Iris pigment epithelial cell (primary cell): ENCODE results near the gene ZBED1.
A peak's percentile ranks its signal among the peaks of the same experiment; 100 is the strongest.
"Not testable (repeated sequence)": the region's sequence is repeated elsewhere in the genome, so short reads cannot be mapped to it uniquely, and the experiment has no call there.

ENCODE experiments used
- DNase-seq: peaks from one replicate; pipeline ENCODE4 v3.0.0-alpha.2; 2011; ENCODE audit warnings: low read depth

The ZBED1 gene

DNA sequence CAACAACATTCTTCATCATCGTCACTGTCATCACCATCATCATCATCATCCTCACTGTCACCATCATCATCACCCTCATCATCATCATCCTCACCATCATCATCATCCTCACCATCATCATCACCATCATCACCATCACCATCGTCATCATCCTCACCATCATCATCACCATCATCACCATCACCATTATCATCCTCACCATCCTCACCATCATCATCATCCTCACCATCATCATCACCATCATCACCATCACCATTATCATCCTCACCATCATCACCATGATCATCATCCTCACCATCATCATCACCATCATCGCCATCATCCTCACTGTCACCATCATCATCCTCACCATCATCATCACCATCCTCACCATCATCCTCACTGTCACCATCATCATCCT, 18.9 kb upstream of the ZBED1 start:
- DNase-seq = not testable (repeated sequence)

- no peak for DNase-seq
These were observed 16.3 kb upstream of the ZBED1 start for GRCh38 chrX:2517055-2517454.

GRCh38 chrX:2516623-2517022, 15.8 kb upstream of the ZBED1 start:
- no peak for DNase-seq

GRCh38 chrX:2514131-2514530, 13.4 kb upstream of the ZBED1 start:
- no peak for DNase-seq

GRCh38 chrX:2513121-2513664, 12.4 kb upstream of the ZBED1 start:
- DNase-seq = no peak

DNA sequence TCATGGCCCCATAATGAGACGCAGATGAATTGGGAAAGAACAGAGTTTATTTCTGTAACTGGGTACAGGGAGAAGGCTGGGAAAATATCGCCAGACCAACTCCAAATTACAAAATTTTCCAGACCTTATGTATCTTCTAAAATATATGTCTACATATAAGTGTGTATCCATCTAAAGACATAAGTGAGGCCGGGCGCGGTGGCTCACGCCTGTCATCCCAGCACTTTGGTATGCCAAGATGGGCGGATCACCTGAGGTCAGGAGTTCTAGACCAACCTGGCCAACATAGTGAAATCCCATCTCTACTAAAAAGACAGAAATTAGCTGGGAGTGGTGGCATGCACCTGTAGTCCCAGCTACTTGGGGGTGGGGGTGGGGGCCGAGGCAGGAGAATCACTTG, 11.7 kb upstream of the ZBED1 start:
- DNase-seq = no peak

DNA sequence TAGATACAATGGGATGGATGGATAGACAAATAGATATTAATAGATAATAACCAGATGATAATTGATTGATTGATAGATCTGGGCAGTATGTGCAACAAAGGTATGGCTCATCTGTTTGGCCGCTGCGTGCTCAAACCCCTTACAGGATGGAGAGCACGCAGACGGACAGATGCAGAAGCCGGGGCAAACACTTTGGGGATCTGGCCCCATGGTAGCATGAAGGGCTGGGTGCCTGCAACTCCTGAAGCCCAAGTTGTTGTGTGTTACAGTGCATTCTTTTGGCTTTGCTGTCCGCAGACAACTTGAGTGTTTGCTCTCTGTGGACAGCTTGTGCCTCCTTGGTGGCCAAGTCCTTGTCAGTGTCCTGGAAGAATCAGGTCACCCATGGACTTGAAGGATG, 10.6 kb upstream of the ZBED1 start:
- DNase-seq = no peak

DNA sequence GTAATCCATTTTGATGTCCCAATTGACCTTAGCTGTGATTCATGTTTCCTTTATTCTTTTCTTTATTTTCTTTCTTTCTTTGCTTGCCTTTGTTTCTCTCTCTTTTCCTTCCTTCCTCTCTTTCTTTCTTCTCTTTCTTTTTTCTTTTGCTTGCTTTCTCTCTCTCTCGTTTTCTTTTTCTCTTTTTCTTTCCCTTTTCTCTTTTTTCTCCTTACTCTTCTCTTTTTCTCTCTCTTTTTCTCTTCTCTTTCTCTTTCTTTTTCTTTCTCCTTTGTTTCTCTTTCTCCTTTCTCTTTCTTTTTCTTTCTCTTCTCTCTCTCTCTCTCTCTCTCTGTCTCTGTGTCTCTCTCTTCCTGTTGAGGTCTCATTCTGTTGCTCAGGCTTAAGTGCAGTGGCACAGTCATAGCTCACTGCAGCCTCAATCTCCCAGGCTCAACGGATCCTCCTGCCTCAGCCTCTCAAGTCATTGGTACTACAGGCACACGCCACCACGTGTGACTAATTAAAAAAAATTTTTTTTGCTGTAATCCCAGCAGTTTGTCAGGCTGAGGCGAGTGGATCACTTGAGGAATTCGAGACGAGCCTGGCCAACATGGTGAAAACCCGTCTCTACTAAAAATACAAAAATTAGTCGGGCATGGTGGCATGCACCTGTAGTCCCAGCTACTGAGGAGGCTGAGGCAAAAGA, 8.0 kb upstream of the ZBED1 start:
- no peak for DNase-seq

DNA sequence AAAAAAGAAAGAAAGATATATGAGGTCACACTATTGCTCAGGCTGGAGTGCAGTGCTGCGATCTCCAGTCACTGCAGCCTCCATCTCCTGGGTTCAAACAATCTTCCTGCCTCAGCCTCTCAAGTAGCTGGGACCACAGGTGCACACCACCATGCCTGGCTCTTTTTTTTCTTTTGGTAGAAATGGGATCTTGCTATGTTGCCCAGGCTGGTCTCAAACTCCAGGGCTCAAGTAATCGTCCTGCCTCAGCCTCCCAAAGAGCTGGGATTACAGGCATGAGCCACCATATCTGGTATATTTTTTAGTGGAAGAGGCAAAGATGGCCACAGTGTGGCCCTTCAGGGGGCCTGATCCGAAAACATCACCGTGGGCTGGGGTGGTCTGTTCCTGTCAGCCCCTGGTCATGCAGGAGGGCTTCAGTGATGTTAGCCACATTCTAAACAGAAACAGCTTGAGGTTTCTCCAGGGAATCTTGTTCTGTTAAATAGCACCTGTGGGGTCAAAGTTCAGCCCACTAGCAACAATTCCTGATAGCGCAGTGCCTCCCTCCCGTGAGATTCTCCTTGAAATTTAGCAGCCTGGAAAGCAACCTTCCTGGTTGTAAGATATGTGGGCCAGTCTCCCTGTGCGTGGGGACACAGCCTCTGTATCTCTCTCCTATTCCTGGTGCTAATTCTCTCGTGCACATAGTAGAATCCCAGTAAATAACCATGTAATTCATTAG, 7.3 kb upstream of the ZBED1 start:
- no peak for DNase-seq

- no peak for DNase-seq
These were observed 6.4 kb upstream of the ZBED1 start for GRCh38 chrX:2507196-2507595.

GRCh38 chrX:2505341-2505740, 4.6 kb upstream of the ZBED1 start:
- not testable (repeated sequence) for DNase-seq

DNA sequence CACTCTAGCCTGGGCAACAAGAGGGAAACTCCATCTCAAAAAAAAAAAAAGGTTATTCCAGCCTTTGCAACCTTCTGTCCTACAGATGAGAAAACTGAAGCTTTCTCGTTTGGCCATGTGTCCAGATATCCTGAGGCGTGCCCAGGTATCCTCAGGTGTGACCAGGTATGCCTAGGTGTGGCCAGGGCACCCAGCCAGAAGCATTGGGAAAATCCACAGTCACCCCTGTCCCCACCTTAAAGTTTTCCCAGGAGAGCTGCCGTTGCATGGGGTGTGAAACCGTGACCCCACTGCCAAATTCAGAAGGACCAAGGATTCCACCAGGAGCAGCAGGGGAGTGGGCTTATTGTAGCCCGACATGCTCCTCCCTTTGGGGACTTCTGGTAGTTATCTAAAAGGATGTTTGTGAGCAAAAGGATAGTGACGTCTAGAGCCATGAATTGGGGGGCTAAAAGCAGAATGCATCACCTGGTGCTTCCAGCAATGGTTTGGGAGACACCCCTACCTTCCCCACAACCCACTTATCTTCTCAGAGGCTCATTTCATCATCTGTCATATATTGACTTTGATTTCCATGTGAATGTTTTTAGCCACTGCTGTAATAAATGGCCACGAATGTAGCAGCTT, 4.0 kb upstream of the ZBED1 start:
- no peak for DNase-seq

DNA sequence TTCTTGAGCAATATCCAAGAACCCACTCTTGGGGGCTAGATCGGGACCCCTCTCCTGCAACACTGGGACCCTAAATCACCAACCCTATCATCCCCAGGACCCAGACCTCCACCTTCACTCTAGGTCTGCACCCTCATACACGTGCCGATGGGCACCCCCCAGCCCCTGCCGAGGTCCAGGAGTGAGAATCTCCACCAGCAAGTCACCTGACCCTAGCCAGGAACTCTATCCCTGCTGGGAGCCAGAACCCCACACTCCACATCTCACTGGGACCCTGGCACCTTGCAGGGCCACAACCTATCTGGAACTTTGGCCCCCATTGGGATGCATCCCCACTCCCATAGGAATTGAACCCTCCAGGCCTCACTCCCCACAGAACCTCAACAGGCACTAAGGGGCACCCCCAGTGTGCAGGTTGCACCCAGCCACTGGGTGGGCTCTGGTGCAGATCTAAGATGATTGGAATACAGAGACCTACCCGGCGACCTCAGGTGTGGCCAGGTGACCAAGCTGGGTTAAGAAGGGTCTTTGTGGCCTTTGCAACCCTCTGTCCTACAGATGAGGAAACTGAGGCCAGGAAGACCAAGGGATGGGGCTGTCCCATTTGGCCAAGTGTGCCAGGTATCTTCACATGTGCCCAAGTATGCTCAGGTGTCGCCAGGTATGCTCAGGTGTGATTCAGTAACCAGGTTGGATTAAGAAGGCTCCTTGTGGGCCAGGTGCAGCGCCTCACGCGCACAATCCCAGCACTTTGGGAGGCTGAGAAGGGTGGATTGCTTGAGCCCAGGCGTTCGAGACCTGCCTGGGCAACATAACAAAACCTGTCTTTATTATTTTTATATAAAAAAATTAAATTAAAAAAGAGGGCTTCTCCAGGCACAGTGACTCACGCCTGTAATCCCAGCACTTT, 3.1 kb upstream of the ZBED1 start:
- no peak for DNase-seq

GRCh38 chrX:2502668-2503519, 2.1 kb upstream of the ZBED1 start:
- DNase-seq = peak; percentile 11

DNA sequence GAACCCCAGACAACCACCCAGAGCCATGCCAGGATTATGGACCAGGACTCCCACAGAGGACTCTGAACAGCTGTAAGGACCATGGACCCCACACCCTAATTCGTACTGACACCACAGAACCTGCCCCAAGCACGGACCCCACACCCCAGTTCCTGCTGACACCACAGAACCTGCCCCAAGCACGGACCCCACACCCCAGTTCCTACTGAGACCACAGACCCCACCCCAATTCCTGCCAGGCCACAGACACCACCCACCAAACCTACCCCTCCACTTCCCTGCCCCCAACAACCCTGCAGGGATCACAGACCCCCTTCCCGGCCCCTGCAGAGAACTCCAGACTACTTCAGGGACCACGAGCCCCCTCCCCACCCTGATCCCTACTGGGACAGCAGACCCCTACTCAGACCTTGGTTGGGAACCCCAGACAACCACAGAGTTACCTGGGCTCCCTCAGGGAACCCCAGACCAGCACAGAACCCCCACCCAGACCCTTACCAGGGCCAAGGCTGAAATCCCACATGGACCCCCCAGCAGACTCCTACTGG, 1.4 kb upstream of the ZBED1 start:
- no peak for DNase-seq

DNA sequence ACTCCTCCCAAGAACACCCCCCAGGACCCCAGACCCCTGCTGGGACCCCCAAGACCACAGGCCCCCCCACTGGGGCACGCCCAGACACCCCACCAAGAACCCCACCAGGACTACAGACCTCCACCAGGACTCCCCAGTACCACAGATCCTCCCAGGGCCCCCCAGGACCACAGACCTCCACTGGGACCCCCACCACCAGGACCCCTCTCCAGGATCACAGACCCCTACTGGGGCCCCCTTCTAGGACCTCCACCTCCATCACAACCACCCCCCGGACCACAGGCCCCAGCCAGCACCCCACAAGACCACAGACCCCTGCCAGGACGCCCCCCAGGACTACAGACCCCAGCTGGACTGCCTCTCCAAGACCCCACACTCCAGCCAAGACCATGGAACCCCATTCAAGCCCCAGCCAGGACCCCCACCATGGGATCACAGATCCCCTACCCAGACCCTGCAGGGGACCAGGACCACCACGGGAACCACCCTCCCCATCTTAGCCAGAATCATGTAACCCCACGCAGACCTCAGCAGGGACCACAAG, 855 bp upstream of the ZBED1 start:
- no peak for DNase-seq

DNA sequence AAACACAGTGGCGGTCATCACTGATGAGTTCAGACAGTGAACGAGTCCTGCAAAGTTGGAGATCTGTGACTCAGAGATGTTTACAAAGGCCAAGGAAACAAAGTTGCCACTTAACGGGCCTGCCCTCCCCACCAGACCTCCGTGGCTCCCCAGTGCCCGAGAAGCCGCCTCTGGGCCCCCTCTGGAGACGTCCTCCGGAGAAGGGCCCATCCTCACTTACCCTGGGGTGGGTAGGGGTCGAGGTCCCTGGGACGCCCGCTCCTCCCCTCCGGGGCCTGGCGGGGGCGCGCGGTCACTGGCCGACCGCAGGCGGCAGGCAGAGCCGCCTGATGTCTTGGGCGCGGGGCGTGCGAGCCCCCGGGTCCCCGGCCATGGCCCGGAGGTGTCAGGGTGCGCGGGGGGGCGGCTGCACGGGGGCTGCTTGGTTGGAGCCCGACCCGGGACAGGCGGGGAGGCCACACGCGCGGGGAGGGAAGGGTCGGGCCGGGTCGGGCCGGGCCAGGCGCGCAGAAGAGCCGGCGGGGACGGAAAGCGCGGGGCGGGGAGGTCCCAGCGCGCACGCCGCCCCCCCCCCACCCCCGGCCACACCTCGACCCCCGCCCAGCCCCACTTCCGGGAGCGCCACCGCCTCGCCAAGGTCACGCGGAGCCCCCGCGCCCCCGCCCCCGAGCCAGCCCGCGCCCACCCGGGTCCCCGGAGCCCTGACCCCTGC, 529 bp downstream of the ZBED1 start:
- peak; percentile 72 for DNase-seq

DNA sequence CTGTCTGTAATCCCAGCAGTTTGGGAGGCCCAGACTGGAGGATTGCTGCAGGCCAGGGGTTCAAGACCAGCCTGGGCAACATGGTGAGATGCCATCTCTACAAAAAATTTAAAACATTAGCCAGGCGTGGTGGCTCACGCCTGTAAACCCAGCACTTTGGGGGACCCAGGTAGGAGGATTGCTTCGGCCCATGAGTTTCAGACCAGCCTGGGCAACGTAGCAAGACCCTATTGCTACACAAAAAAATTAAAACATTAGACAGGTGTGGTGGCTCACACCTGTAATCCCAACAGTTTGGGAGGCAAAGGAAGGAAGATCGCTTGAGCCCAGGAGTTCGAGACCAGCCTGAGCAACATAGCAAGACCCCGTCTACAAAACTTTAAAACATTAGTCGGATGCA, 1.3 kb downstream of the ZBED1 start:
- no peak for DNase-seq

GRCh38 chrX:2498781-2499302, 1.9 kb downstream of the ZBED1 start:
- peak; percentile 36 for DNase-seq
